ENCODE measurements around the gene HS1BP3.

GRCh38 chr2:20606198-20606597, 44.7 kb downstream of the HS1BP3 start:
- no peak for TF ChIP-seq EP300 (IDR thresholded peaks at IDR 0.05; ENCODE audit: low read length)
- TF ChIP-seq, protein P1, sequence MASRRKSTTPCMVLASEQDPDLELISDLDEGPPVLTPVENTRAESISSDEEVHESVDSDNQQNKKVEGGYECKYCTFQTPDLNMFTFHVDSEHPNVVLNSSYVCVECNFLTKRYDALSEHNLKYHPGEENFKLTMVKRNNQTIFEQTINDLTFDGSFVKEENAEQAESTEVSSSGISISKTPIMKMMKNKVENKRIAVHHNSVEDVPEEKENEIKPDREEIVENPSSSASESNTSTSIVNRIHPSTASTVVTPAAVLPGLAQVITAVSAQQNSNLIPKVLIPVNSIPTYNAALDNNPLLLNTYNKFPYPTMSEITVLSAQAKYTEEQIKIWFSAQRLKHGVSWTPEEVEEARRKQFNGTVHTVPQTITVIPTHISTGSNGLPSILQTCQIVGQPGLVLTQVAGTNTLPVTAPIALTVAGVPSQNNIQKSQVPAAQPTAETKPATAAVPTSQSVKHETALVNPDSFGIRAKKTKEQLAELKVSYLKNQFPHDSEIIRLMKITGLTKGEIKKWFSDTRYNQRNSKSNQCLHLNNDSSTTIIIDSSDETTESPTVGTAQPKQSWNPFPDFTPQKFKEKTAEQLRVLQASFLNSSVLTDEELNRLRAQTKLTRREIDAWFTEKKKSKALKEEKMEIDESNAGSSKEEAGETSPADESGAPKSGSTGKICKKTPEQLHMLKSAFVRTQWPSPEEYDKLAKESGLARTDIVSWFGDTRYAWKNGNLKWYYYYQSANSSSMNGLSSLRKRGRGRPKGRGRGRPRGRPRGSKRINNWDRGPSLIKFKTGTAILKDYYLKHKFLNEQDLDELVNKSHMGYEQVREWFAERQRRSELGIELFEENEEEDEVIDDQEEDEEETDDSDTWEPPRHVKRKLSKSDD (conservative IDR thresholded peaks at IDR 0.05; ENCODE audit: low read length): no peak
- TF ChIP-seq FOSL1 (tag; conservative IDR thresholded peaks at IDR 0.05): no peak
- no peak for TF ChIP-seq RFX1 (IDR thresholded peaks at IDR 0.05)
- TF ChIP-seq ZNF165 (CRISPR knock-in tag; IDR thresholded peaks at IDR 0.05; ENCODE audit: borderline replicate concordance): no peak
- no peak for TF ChIP-seq EZH2 (IDR thresholded peaks at IDR 0.05; ENCODE audit: borderline replicate concordance, low read depth, low read length)
- TF ChIP-seq, protein P2, sequence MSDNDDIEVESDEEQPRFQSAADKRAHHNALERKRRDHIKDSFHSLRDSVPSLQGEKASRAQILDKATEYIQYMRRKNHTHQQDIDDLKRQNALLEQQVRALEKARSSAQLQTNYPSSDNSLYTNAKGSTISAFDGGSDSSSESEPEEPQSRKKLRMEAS (CRISPR knock-in tag; IDR thresholded peaks at IDR 0.05): no peak
- TF ChIP-seq CHD2 (IDR thresholded peaks at IDR 0.05; ENCODE audit: low read depth, low read length): no peak
- TF ChIP-seq DMBX1 (CRISPR knock-in tag; IDR thresholded peaks at IDR 0.05; ENCODE audit: borderline replicate concordance): no peak
- TF ChIP-seq MAZ (CRISPR knock-in tag; conservative IDR thresholded peaks at IDR 0.05 in 1 of 2, IDR thresholded peaks at IDR 0.05 in 1 of 2): no peak
- no peak for TF ChIP-seq ZBED1 (IDR thresholded peaks at IDR 0.05)
- no peak for TF ChIP-seq ZNF707 (CRISPR knock-in tag; conservative IDR thresholded peaks at IDR 0.05)
- TF ChIP-seq FOXJ3 (CRISPR knock-in tag; IDR thresholded peaks at IDR 0.05): no peak
- TF ChIP-seq CTCF (IDR thresholded peaks at IDR 0.05 in 2 of 3, conservative IDR thresholded peaks at IDR 0.05 in 1 of 3; ENCODE audit: insufficient read depth in 2 of 3, low read depth in 1 of 3, low read length in 3 of 3): no peak
